Heart right ventricle (tissue), 16 donors: Measurements from ENCODE around the gene GCK. TPM values are rescaled to one million over a fixed set of nuclear protein-coding genes. Genes with fewer than 3 reads are reported as not detected.

ENCODE experiments used
- ATAC-seq, 8 donors: fragments of 200-7000 bp; cut with Tn5 transposase; one replicate each; pipeline ENCODE4 v1.9.1; 2020; ENCODE audit warnings: mild to moderate bottlenecking in 8 of 8, moderate library complexity in 8 of 8, moderate number of reproducible peaks in 1 of 8
- DNase-seq, 2 donors: peaks; one replicate each; pipeline ENCODE4 v3.0.0-alpha.2; 2020
- H3K27ac ChIP-seq, 10 donors: fragments of 200-600 bp; sonication (generic) in 2 of 10; one replicate each; pipeline versions ENCODE4 v1.5.0 to v1.8.0; 2020 to 2022; ENCODE audit warnings: mild to moderate bottlenecking in 3 of 10
- H3K27me3 ChIP-seq, 7 donors: fragments of 200-600 bp; one replicate each; pipeline ENCODE4 v1.8.0; 2021 to 2022; ENCODE audit warnings: mild to moderate bottlenecking in 2 of 7
- H3K36me3 ChIP-seq, 9 donors: fragments of 200-600 bp; sonication (generic) in 1 of 9; one replicate each; pipeline versions ENCODE4 v1.5.0 to v1.8.0; 2020 to 2022; ENCODE audit warnings: mild to moderate bottlenecking in 2 of 9
- H3K4me1 ChIP-seq, 9 donors: fragments of 200-600 bp; sonication (generic) in 1 of 9; one replicate each; pipeline versions ENCODE4 v1.5.0 to v1.8.0; 2020 to 2022; ENCODE audit warnings: mild to moderate bottlenecking in 4 of 9
- H3K4me3 ChIP-seq, 10 donors: fragments of 200-600 bp; sonication (generic) in 2 of 10; one replicate each; pipeline versions ENCODE4 v1.5.0 to v1.8.0; 2020 to 2022; ENCODE audit warnings: mild to moderate bottlenecking in 7 of 10, moderate library complexity in 2 of 10
- H3K9me3 ChIP-seq, 11 donors: fragments of 200-600 bp in 10 of 11; sonication (generic) in 2 of 11; one replicate each; pipeline versions ENCODE4 v1.5.0 to v1.8.0; 2013 to 2022; ENCODE audit warnings: mild to moderate bottlenecking in 2 of 11, control low read depth in 1 of 11, moderate library complexity in 1 of 11
- CTCF ChIP-seq, 9 donors: fragments of 200-600 bp; sonication (generic) in 2 of 9; IDR thresholded peaks; one replicate each; pipeline versions ENCODE4 v1.5.0 to v1.8.0; 2021 to 2022; ENCODE audit warnings: antibody characterized with exemption in 9 of 9, mild to moderate bottlenecking in 5 of 9, moderate library complexity in 1 of 9
- WGBS, 2 donors: extraction: QIAGEN DNeasy Blood & Tissue Kit; methylation state at CpG; one replicate each; pipeline ENCODE4 v1.1.7; 2013; ENCODE audit warnings: inconsistent platforms in 1 of 2; 5-methylcytosine and 5-hydroxymethylcytosine counted together
- intact Hi-C, 10 donors: fragments of 100-400 bp; cut with DNase I; formaldehyde crosslinking; loops; one replicate each; pipeline versions ENCODE4 v1.11.1 to v1.14.2; 2022
- polyA plus RNA-seq, 2 donors: library from polyadenylated mRNA; stranded (reverse); fragments of 200-250 nt; gene quantifications; one replicate each; pipeline ENCODE4 v1.2.3, GENCODE V29; 2013
- total RNA-seq, 10 donors: library from RNA; stranded (reverse); fragmentation: NEBNext Ultra II Directional in 3 of 10; extraction: Animal tissue kit (Norgen Biotek cat#: 25700) in 3 of 10; gene quantifications; one replicate each; pipeline versions ENCODE4 v1.2.1 to v1.2.4, GENCODE V29; 2021 to 2023
- donor health status: Arrhythmogenic right ventricular cardiomyopathy.
- donor health status: ischemic (EF 13 %, LVEDD 7.1; RV severe dilation, severe dysfunction).
- donor health status: healthy with polysubstance abuse.
- donor health status: DM: no; HTN: yes; CAD: no.
- donor health status: DM: no; HTN: no; CAD: no.
- donor health status: ischemic (EF 25% LVEDD 6.9; RV normal size, moderate dysfunction).
- donor health status: ischemic (EF 25% LVEDD 5.7; RV mildly dilated, moderate dysfunction).
- donor health status: healthy.
- donor health status: DM: yes; HTN: yes; CAD: no.
- donor health status: Ischemic cardiomyopathy.
- donor health status: ischemic (EF 35%, LVEDD 5.7; RV mildly dilated, moderate dysfunction).
- donor health status: nonischemic (EF 11% LVEDD 7.7; RV severe dilation, severe dysfunction).
- donor health status: DM: yes; HTN: yes; CAD: no.
- donor health status: PGD.
- donor health status: ischemic (EF 29% LVEDD 5.4; RV normal size, mild dysfunction).
- donor health status: nonischemic (EF 23%, LVEDD 6.1; RV moderate dilation, normal function).

Gene GCK
- total and polyA plus RNA-seq, 12 donors: 0.50 to 6.0 (median 1.5) TPM

DNA sequence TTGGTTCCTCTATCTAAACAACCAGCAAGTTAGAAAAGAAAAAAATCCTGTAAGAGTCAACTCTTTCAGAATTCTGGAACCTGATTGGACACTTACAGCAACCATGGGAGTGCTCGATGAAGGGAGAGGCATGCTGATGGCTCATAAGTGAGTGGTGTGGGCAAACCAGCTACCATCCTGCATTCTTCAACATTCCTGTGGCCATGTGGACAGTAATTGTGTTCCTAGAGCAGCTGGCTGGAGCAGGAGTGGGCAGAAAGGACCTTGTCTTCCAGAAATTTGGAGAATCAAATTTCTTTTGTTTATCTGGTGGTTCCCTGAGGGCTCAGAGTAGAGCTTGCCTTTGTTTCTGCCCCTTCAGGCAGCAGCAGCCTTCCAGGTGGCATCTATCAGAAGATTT is 25.6 kb downstream of the GCK start:
- TF ChIP-seq CTCF (IDR thresholded peaks at IDR 0.05): no peak
- Histone ChIP-seq H3K4me1 (peaks cover 0 to 10% (median 0%) of the 10 kb centered on the region in 9 donors), H3K4me3 (no peak overlapping the region), H3K36me3 (no peaks in the 10 kb centered on the region), H3K27ac (no peak overlapping the region), H3K9me3 (no peaks in the 10 kb centered on the region), H3K27me3 (no peaks in the 10 kb centered on the region)
- 57 to 60% methylated on average over 1 of the region's 1 CpG for WGBS, 2 donors
- ATAC-seq: no peak
- no peak for DNase-seq
- intact Hi-C loops: no loop called here

DNA sequence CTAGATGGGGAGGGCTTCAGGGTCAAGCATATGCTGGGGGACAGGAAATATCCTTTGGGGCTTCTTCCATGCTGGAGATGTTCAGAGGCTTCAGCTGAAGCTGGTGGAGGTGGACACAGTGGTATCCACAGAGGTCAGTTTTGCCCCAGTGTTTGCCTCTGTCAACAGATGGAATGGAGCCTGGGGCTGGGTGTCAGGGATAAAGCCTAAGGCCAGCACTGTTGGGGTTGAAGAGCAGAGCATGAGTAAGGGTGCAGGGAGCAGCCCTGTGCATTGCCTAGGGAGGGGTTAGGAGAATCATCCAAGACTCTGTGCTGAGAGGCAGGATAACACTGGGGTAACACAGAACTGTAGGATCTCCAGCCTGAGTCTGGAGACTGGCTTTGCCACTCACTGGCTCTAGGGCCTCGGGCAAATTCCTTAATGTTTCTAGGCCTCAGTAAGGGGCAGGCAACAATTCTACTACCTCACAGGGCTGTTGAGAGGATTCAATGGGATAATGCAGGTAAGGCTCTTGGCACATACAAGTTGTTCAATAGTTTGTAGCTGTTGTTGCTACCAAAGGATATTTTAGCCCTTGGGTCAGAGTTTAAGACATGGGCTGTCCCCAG is 26.3 kb downstream of the GCK start:
- TF ChIP-seq CTCF (IDR thresholded peaks at IDR 0.05): no peak
- ATAC-seq (no peak), DNase-seq (no peak)
- Histone ChIP-seq H3K36me3 (no peaks in the 10 kb centered on the region), H3K9me3 (no peaks in the 10 kb centered on the region), H3K4me3 (no peak overlapping the region), H3K27me3 (no peaks in the 10 kb centered on the region), H3K27ac (no peak overlapping the region), H3K4me1 (peaks cover 0 to 10% (median 0%) of the 10 kb centered on the region in 9 donors)
- 77 to 94% methylated on average over 1 of the region's 1 CpG for WGBS, 2 donors
- intact Hi-C loops: no loop called here

DNA sequence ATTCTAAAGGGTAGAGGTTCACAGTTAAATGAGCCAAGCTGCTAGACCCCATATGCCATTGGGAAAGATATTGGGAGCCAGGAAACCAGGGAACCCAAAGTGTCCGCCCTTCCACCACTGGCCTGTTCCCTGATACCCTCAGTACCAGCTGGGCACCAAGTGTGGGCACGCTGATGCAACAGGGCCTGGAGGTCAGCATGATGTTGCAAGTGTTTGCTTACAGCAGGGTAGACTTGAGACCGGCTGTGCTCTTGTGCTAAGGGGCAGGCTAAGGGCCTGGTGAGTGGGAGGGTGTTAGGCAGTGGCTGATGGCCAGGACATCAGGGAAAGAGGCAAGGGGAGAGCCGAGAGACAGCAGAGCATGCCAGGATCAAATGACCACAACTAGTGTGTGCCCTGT is 27.1 kb downstream of the GCK start:
- intact Hi-C loops: no loop called here
- no peak for TF ChIP-seq CTCF (IDR thresholded peaks at IDR 0.05)
- no peaks in the 10 kb centered on the region for H3K36me3 ChIP-seq
- no peak overlapping the region for H3K27ac ChIP-seq
- H3K9me3 ChIP-seq: no peaks in the 10 kb centered on the region
- H3K27me3 ChIP-seq: no peaks in the 10 kb centered on the region
- no peak overlapping the region for H3K4me3 ChIP-seq
- H3K4me1 ChIP-seq: peaks cover 0 to 10% (median 0%) of the 10 kb centered on the region in 9 donors
- 78 to 80% methylated on average over 4 of the region's 4 CpGs for WGBS, 2 donors
- ATAC-seq (no peak), DNase-seq (no peak)

DNA sequence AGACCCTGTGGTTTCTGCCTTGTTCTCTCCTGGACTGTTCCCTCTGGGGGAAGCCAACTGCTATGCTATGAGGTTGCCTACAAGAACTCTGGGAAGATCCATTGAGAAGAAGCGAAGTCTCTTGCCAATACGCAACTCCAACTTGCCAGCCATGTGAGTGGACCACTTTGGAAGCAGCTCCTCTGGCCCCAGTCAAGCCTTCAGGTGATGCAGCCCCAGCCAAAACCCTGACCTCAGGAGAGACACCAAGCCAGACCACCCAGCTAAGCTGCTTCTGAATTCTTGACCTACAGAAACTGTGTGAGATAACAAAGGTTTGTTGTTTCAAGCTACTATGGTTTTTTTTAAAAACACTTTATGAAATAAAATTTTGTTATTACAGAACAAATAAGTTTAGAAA is 27.9 kb downstream of the GCK start:
- no peak for TF ChIP-seq CTCF (IDR thresholded peaks at IDR 0.05)
- intact Hi-C loops: no loop called here

More for the DNA sequence above, 27.9 kb downstream of the GCK start:
- no peaks in the 10 kb centered on the region for H3K36me3 ChIP-seq
- 98% methylated on average over 2 of the region's 2 CpGs for WGBS, 2 donors
- H3K27me3 ChIP-seq: no peaks in the 10 kb centered on the region
- H3K4me3 ChIP-seq: no peak overlapping the region
- H3K27ac ChIP-seq: no peak overlapping the region
- ATAC-seq (no peak), DNase-seq (no peak)
- no peaks in the 10 kb centered on the region for H3K9me3 ChIP-seq
- peaks cover 0 to 10% (median 0%) of the 10 kb centered on the region in 9 donors for H3K4me1 ChIP-seq
